Endometrial microvascular endothelial cells (primary cell): ENCODE measurements around the gene ITGBL1. TPM values are rescaled to one million over a fixed set of nuclear protein-coding genes. Genes with fewer than 3 reads are reported as not detected.

Source experiments
- in situ Hi-C: cut with HindIII; loops from 2 replicates; pipeline ENCODE4 v1.10.0; 2017; ENCODE audit warnings: low sequenced_read_pairs, low pct_unique_long_range_greater_than_20kb; ENCODE audit errors: inconsistent ontology term
- total RNA-seq: library from RNA; depleted of rRNA; stranded (reverse); fragments of >200 nt; gene quantifications from one replicate; pipeline ENCODE4 v1.2.3, GENCODE V29; 2015; ENCODE audit errors: inconsistent ontology term

Gene ITGBL1
- total RNA-seq, 1 donor from 2014 or later, result 11.1 TPM

GRCh38 chr13:101611491-101612475 lies 159.3 kb downstream of the ITGBL1 start:
- in situ Hi-C loops, result no loop called here

- in situ Hi-C loops, result no loop called here
These were observed 160.3 kb downstream of the ITGBL1 start for GRCh38 chr13:101612735-101613134.

- in situ Hi-C loops, result no loop called here
These were observed 162.0 kb downstream of the ITGBL1 start for GRCh38 chr13:101614491-101614890.

- in situ Hi-C loops, result no loop called here
These were observed 166.1 kb downstream of the ITGBL1 start for GRCh38 chr13:101618440-101619187.

GRCh38 chr13:101621099-101621498 lies 168.6 kb downstream of the ITGBL1 start:
- in situ Hi-C loops, result no loop called here

- in situ Hi-C loops, result no loop called here
These were observed 171.2 kb downstream of the ITGBL1 start for GRCh38 chr13:101623470-101624209.

- in situ Hi-C loops, result no loop called here
These were observed 171.9 kb downstream of the ITGBL1 start for GRCh38 chr13:101624210-101624922.

GRCh38 chr13:101624981-101625380 lies 172.5 kb downstream of the ITGBL1 start:
- in situ Hi-C loops, result no loop called here

GRCh38 chr13:101626925-101627555 lies 174.6 kb downstream of the ITGBL1 start:
- in situ Hi-C loops, result no loop called here

GRCh38 chr13:101627556-101627943 lies 175.1 kb downstream of the ITGBL1 start:
- in situ Hi-C loops, result no loop called here

GRCh38 chr13:101628900-101629299 lies 176.4 kb downstream of the ITGBL1 start:
- in situ Hi-C loops, result no loop called here

- in situ Hi-C loops, result no loop called here
These were observed 178.9 kb downstream of the ITGBL1 start for GRCh38 chr13:101631395-101631794.

GRCh38 chr13:101634142-101634541 lies 181.7 kb downstream of the ITGBL1 start:
- in situ Hi-C loops, result no loop called here

- in situ Hi-C loops, result no loop called here
These were observed 187.2 kb downstream of the ITGBL1 start for GRCh38 chr13:101639711-101640110.

- in situ Hi-C loops, result no loop called here
These were observed 188.4 kb downstream of the ITGBL1 start for GRCh38 chr13:101640788-101641400.

GRCh38 chr13:101645871-101646270 lies 193.4 kb downstream of the ITGBL1 start:
- in situ Hi-C loops, result no loop called here

- in situ Hi-C loops, result no loop called here
These were observed 195.3 kb downstream of the ITGBL1 start for GRCh38 chr13:101647760-101648159.
